Memory B cell (primary cell): Measurements from ENCODE around the gene SH3BGRL2.

ENCODE experiments used
- ATAC-seq: fragments of 150-1000 bp; cut with Tn5 transposase; 2 replicates; pipeline ENCODE4 v1.10.0; 2021; ENCODE audit warnings: low read depth, mild to moderate bottlenecking, moderate library complexity
- DNase-seq, 2 donors: peaks; one replicate each; pipeline ENCODE4 v3.0.0; 2022; ENCODE audit warnings: low spot score in 2 of 2
- H3K27ac Mint-ChIP-seq: one replicate; pipeline ENCODE4 v1.8.0; 2022; ENCODE audit warnings: mild to moderate bottlenecking, moderate library complexity, mixed read lengths
- H3K27me3 Mint-ChIP-seq: one replicate; pipeline ENCODE4 v1.8.0; 2022; ENCODE audit warnings: mixed read lengths
- H3K36me3 Mint-ChIP-seq: one replicate; pipeline ENCODE4 v1.8.0; 2022; ENCODE audit warnings: mild to moderate bottlenecking, mixed read lengths
- H3K4me1 Mint-ChIP-seq: one replicate; pipeline ENCODE4 v1.8.0; 2022; ENCODE audit warnings: mixed read lengths
- H3K4me3 Mint-ChIP-seq: one replicate; pipeline ENCODE4 v1.8.0; 2022; ENCODE audit warnings: mild to moderate bottlenecking, moderate library complexity, mixed read lengths
- H3K9me3 Mint-ChIP-seq: one replicate; pipeline ENCODE4 v1.8.0; 2022; ENCODE audit warnings: mixed read lengths

The SH3BGRL2 gene

GRCh38 chr6:79710127-79710526 lies 79.0 kb downstream of the SH3BGRL2 start:
- Mint-ChIP-seq H3K9me3 (peaks cover 3% of the 10 kb centered on the region), H3K27ac (no peak overlapping the region), H3K4me1 (no peaks in the 10 kb centered on the region), H3K27me3 (peaks cover 8% of the 10 kb centered on the region), H3K4me3 (no peak overlapping the region), H3K36me3 (no peaks in the 10 kb centered on the region)
- DNase-seq (no peak), ATAC-seq (no peak)

- no peaks in the 10 kb centered on the region for H3K4me1 Mint-ChIP-seq
- H3K36me3 Mint-ChIP-seq, result no peaks in the 10 kb centered on the region
- DNase-seq, result no peak
- no peaks in the 10 kb centered on the region for H3K9me3 Mint-ChIP-seq
- H3K4me3 Mint-ChIP-seq, result no peak overlapping the region
- H3K27me3 Mint-ChIP-seq, result peaks cover 5% of the 10 kb centered on the region
- ATAC-seq, result no peak
- H3K27ac Mint-ChIP-seq, result no peak overlapping the region
Measured at GRCh38 chr6:79711167-79711566, 80.0 kb downstream of the SH3BGRL2 start.

GRCh38 chr6:79712144-79712543 lies 81.0 kb downstream of the SH3BGRL2 start:
- DNase-seq (no peak), ATAC-seq (no peak)
- Mint-ChIP-seq H3K27ac (no peak overlapping the region), H3K36me3 (no peaks in the 10 kb centered on the region), H3K9me3 (no peaks in the 10 kb centered on the region), H3K4me1 (no peaks in the 10 kb centered on the region), H3K27me3 (peaks cover 6% of the 10 kb centered on the region), H3K4me3 (no peak overlapping the region)

- ATAC-seq, result no peak
- H3K27me3 Mint-ChIP-seq, result peaks cover 6% of the 10 kb centered on the region
- no peaks in the 10 kb centered on the region for H3K36me3 Mint-ChIP-seq
- H3K9me3 Mint-ChIP-seq, result no peaks in the 10 kb centered on the region
- no peak for DNase-seq
- no peak overlapping the region for H3K4me3 Mint-ChIP-seq
- no peaks in the 10 kb centered on the region for H3K4me1 Mint-ChIP-seq
- no peak overlapping the region for H3K27ac Mint-ChIP-seq
Measured at GRCh38 chr6:79712616-79713135, 81.5 kb downstream of the SH3BGRL2 start.

GRCh38 chr6:79713701-79714322 lies 82.7 kb downstream of the SH3BGRL2 start:
- Mint-ChIP-seq H3K4me3 (no peak overlapping the region), H3K27ac (no peak overlapping the region), H3K36me3 (no peaks in the 10 kb centered on the region), H3K27me3 (peaks cover 3% of the 10 kb centered on the region), H3K4me1 (no peaks in the 10 kb centered on the region), H3K9me3 (no peaks in the 10 kb centered on the region)
- ATAC-seq (no peak), DNase-seq (no peak)

- Mint-ChIP-seq H3K27ac (no peak overlapping the region), H3K9me3 (no peaks in the 10 kb centered on the region), H3K4me3 (no peak overlapping the region), H3K36me3 (no peaks in the 10 kb centered on the region), H3K4me1 (no peaks in the 10 kb centered on the region), H3K27me3 (peaks cover 1% of the 10 kb centered on the region)
- DNase-seq (no peak), ATAC-seq (no peak)
Measured at GRCh38 chr6:79717989-79718388, 86.9 kb downstream of the SH3BGRL2 start.

- Mint-ChIP-seq H3K27me3 (peaks cover 1% of the 10 kb centered on the region), H3K4me1 (no peaks in the 10 kb centered on the region), H3K9me3 (no peaks in the 10 kb centered on the region), H3K36me3 (no peaks in the 10 kb centered on the region), H3K4me3 (no peak overlapping the region), H3K27ac (no peak overlapping the region)
- no peak for ATAC-seq
- DNase-seq, result no peak
Measured at GRCh38 chr6:79718509-79719247, 87.5 kb downstream of the SH3BGRL2 start.

- peaks cover 1% of the 10 kb centered on the region for H3K9me3 Mint-ChIP-seq
- no peak overlapping the region for H3K27ac Mint-ChIP-seq
- ATAC-seq (no peak), DNase-seq (no peak)
- no peaks in the 10 kb centered on the region for H3K4me1 Mint-ChIP-seq
- H3K4me3 Mint-ChIP-seq, result no peak overlapping the region
- no peaks in the 10 kb centered on the region for H3K36me3 Mint-ChIP-seq
- peaks cover 3% of the 10 kb centered on the region for H3K27me3 Mint-ChIP-seq
Measured at GRCh38 chr6:79719248-79719960, 88.3 kb downstream of the SH3BGRL2 start.

- ATAC-seq (no peak), DNase-seq (no peak)
- H3K4me3 Mint-ChIP-seq, result no peak overlapping the region
- no peaks in the 10 kb centered on the region for H3K36me3 Mint-ChIP-seq
- H3K27ac Mint-ChIP-seq, result no peak overlapping the region
- peaks cover 1% of the 10 kb centered on the region for H3K9me3 Mint-ChIP-seq
- peaks cover 4% of the 10 kb centered on the region for H3K27me3 Mint-ChIP-seq
- no peaks in the 10 kb centered on the region for H3K4me1 Mint-ChIP-seq
Measured at GRCh38 chr6:79724816-79725215, 93.7 kb downstream of the SH3BGRL2 start.

GRCh38 chr6:79731471-79731870 lies 100.3 kb downstream of the SH3BGRL2 start:
- peaks cover 4% of the 10 kb centered on the region for H3K27me3 Mint-ChIP-seq
- no peaks in the 10 kb centered on the region for H3K36me3 Mint-ChIP-seq
- no peak for DNase-seq
- no peak overlapping the region for H3K4me3 Mint-ChIP-seq
- ATAC-seq, result no peak
- no peaks in the 10 kb centered on the region for H3K4me1 Mint-ChIP-seq
- no peaks in the 10 kb centered on the region for H3K9me3 Mint-ChIP-seq
- H3K27ac Mint-ChIP-seq, result no peak overlapping the region

- H3K27me3 Mint-ChIP-seq, result peaks cover 4% of the 10 kb centered on the region
- H3K36me3 Mint-ChIP-seq, result no peaks in the 10 kb centered on the region
- ATAC-seq (no peak), DNase-seq (no peak)
- no peak overlapping the region for H3K27ac Mint-ChIP-seq
- H3K4me3 Mint-ChIP-seq, result no peak overlapping the region
- H3K4me1 Mint-ChIP-seq, result no peaks in the 10 kb centered on the region
- no peaks in the 10 kb centered on the region for H3K9me3 Mint-ChIP-seq
Measured at GRCh38 chr6:79733388-79733787, 102.3 kb downstream of the SH3BGRL2 start.

- no peak for DNase-seq
- Mint-ChIP-seq H3K9me3 (no peaks in the 10 kb centered on the region), H3K27ac (no peak overlapping the region), H3K27me3 (peaks cover 4% of the 10 kb centered on the region), H3K36me3 (no peaks in the 10 kb centered on the region), H3K4me3 (no peak overlapping the region), H3K4me1 (no peaks in the 10 kb centered on the region)
- no peak for ATAC-seq
Measured at GRCh38 chr6:79734374-79734773, 103.2 kb downstream of the SH3BGRL2 start.

GRCh38 chr6:79735183-79735582 lies 104.1 kb downstream of the SH3BGRL2 start:
- H3K36me3 Mint-ChIP-seq, result no peaks in the 10 kb centered on the region
- no peaks in the 10 kb centered on the region for H3K4me1 Mint-ChIP-seq
- H3K27ac Mint-ChIP-seq, result no peak overlapping the region
- peaks cover 4% of the 10 kb centered on the region for H3K27me3 Mint-ChIP-seq
- no peak overlapping the region for H3K4me3 Mint-ChIP-seq
- no peak for ATAC-seq
- no peaks in the 10 kb centered on the region for H3K9me3 Mint-ChIP-seq
- DNase-seq, result no peak

GRCh38 chr6:79737172-79737571 lies 106.0 kb downstream of the SH3BGRL2 start:
- no peaks in the 10 kb centered on the region for H3K9me3 Mint-ChIP-seq
- no peak overlapping the region for H3K4me3 Mint-ChIP-seq
- H3K4me1 Mint-ChIP-seq, result no peaks in the 10 kb centered on the region
- H3K27me3 Mint-ChIP-seq, result peaks cover 4% of the 10 kb centered on the region
- no peak for DNase-seq
- no peaks in the 10 kb centered on the region for H3K36me3 Mint-ChIP-seq
- H3K27ac Mint-ChIP-seq, result no peak overlapping the region
- ATAC-seq, result no peak
